H1 (cell line): ENCODE results near the gene SLC15A3. TPM values are rescaled to one million over a fixed set of nuclear protein-coding genes. Genes with fewer than 3 reads are reported as not detected.

Source experiments
- CHD7 ChIP-seq: fragments of 300-600 bp; sonication (generic); IDR thresholded peaks from 2 replicates; pipeline ENCODE4 v1.7.1; 2012; ENCODE audit warnings: low read length, moderate library complexity, mild to moderate bottlenecking, inconsistent platforms; ENCODE audit not compliant: insufficient replicate concordance
- JUN ChIP-seq: IDR thresholded peaks from 2 replicates; pipeline ENCODE4 v1.6.1; 2011; ENCODE audit warnings: low read depth, mild to moderate bottlenecking, improper control_type of control experiment, low read length
- RNF2 ChIP-seq: fragments of 200-900, 300-1000 bp; sonication (generic); IDR thresholded peaks from 2 replicates; pipeline ENCODE4 v1.7.1; 2016; ENCODE audit warnings: borderline replicate concordance, low read depth, mild to moderate bottlenecking, antibody characterized with exemption, low read length; ENCODE audit not compliant: poor library complexity, severe bottlenecking; ENCODE audit errors: missing control alignments
- polyA plus RNA-seq, 7 experiments: library from polyadenylated mRNA; depleted of rRNA in 3 of 7; stranded (reverse) in 5 of 7; unstranded in 2 of 7; fragments of >200 nt in 5 of 7; fragments of 200-250 nt in 2 of 7; gene quantifications; 1 replicate in 5 of 7; 2 replicates in 1 of 7; 4 replicates in 1 of 7; pipeline versions ENCODE4 v1.2.1 to v1.2.3, GENCODE V29; 2011 to 2013; ENCODE audit warnings: missing spikeins in 2 of 7, mixed read lengths in 2 of 7
- total RNA-seq: library from RNA; stranded (reverse); fragmentation: NEBNext Ultra II Directional; extraction: Animal tissue kit (Norgen Biotek cat#: 25700); gene quantifications from 2 replicates; pipeline ENCODE4 v1.2.1, GENCODE V29; 2021

SLC15A3 gene
- total and polyA plus RNA-seq, 2 of the 8 experiments (the other 6 are each of a cell fraction or from before 2014, with no cell fraction given): 25.8 to 31.0 TPM

DNA sequence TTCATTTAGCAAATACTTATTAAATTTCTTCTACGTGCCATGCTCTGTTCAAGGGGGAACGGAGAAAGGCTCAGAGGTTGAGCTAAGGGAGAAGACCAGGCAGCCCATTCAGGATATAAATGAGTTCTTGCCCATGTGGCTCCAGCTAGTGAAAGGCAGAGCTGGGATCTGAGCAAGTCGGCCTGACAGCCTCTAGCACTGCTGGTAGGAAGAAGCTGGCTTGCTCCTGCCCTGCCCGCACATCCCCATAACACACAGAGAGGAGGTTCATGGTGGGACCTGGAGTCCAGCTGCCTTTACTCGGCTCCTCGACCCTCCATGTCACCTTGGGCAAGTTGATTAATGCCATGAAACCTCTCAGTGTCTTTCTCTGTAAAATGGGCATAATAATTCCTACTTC lies 2.0 kb downstream of the SLC15A3 start (continued):
- TF ChIP-seq CHD7 (no peak), JUN (no peak), RNF2 (no peak)
- TF ChIP-seq, all 59 proteins: peak for 0
